GM04503 (cell line): Measurements from ENCODE around the gene SNAP29.
"Not testable (repeated sequence)": the region's sequence is repeated elsewhere in the genome, so short reads cannot be mapped to it uniquely, and the experiment has no call there.

ENCODE experiments used
- DNase-seq: peaks from one replicate; pipeline ENCODE4 v3.0.0-alpha.2; 2012; ENCODE audit warnings: low read depth

The SNAP29 gene

GRCh38 chr22:20836987-20837823 lies 21.6 kb upstream of the SNAP29 start:
- no peak for DNase-seq

- not testable (repeated sequence) for DNase-seq
These were observed 19.5 kb upstream of the SNAP29 start for GRCh38 chr22:20839354-20839753.

- DNase-seq, result no peak
These were observed 18.8 kb upstream of the SNAP29 start for GRCh38 chr22:20839837-20840645.

GRCh38 chr22:20840646-20841371 lies 18.0 kb upstream of the SNAP29 start:
- DNase-seq, result no peak

- DNase-seq, result no peak
These were observed 15.3 kb upstream of the SNAP29 start for GRCh38 chr22:20843501-20843900.

- no peak for DNase-seq
These were observed 14.5 kb upstream of the SNAP29 start for GRCh38 chr22:20844055-20845037.

GRCh38 chr22:20847318-20847822 lies 11.4 kb upstream of the SNAP29 start:
- no peak for DNase-seq

- no peak for DNase-seq
These were observed 6.7 kb upstream of the SNAP29 start for GRCh38 chr22:20852076-20852475.

GRCh38 chr22:20852503-20852902 lies 6.3 kb upstream of the SNAP29 start:
- no peak for DNase-seq

- no peak for DNase-seq
These were observed 5.6 kb upstream of the SNAP29 start for GRCh38 chr22:20853236-20853660.

- no peak for DNase-seq
These were observed 1.6 kb upstream of the SNAP29 start for GRCh38 chr22:20857247-20857643.

GRCh38 chr22:20857838-20858614 lies 781 bp upstream of the SNAP29 start:
- no peak for DNase-seq

- no peak for DNase-seq
These were observed 808 bp downstream of the SNAP29 start for GRCh38 chr22:20859615-20860014.

GRCh38 chr22:20862540-20862939 lies 3.7 kb downstream of the SNAP29 start:
- DNase-seq, result no peak

- DNase-seq, result no peak
These were observed 4.6 kb downstream of the SNAP29 start for GRCh38 chr22:20863366-20863765.

- no peak for DNase-seq
These were observed 5.5 kb downstream of the SNAP29 start for GRCh38 chr22:20864186-20864908.

- DNase-seq, result no peak
These were observed 6.5 kb downstream of the SNAP29 start for GRCh38 chr22:20865331-20865730.

GRCh38 chr22:20865875-20866445 lies 7.2 kb downstream of the SNAP29 start:
- no peak for DNase-seq

GRCh38 chr22:20866736-20867135 lies 7.9 kb downstream of the SNAP29 start:
- DNase-seq, result no peak
